Stimulated activated naive B cell treated with anti-CD40 and anti-IgM and Interleukin-4, amounts not matched to agents 10 μg/mL and 1 μg/mL and 100 μg/mL, for 72 hours (primary cell): ENCODE data around the gene SPEG.
A peak's percentile ranks its signal among the peaks of the same experiment; 100 is the strongest.

Experiments
- ATAC-seq, 2 donors: fragments of 150-1000 bp; cut with Tn5 transposase; replicated peaks; 2 replicates each; pipeline ENCODE4 v1.10.0; 2021; ENCODE audit warnings: moderate library complexity in 1 of 2
- DNase-seq: peaks from one replicate; pipeline ENCODE4 v3.0.0; 2021
- H3K27ac Mint-ChIP-seq: one replicate; pipeline ENCODE4 v1.8.0; 2022; ENCODE audit warnings: mild to moderate bottlenecking, mixed read lengths
- H3K27me3 Mint-ChIP-seq, 2 donors: one replicate each; pipeline ENCODE4 v1.8.0; 2022; ENCODE audit warnings: mixed read lengths in 2 of 2
- H3K36me3 Mint-ChIP-seq, 2 donors: one replicate each; pipeline ENCODE4 v1.8.0; 2022; ENCODE audit warnings: mixed read lengths in 2 of 2, mild to moderate bottlenecking in 1 of 2
- H3K4me1 Mint-ChIP-seq, 2 donors: one replicate each; pipeline ENCODE4 v1.8.0; 2022; ENCODE audit warnings: mixed read lengths in 2 of 2, mild to moderate bottlenecking in 1 of 2
- H3K4me3 Mint-ChIP-seq, 2 donors: one replicate each; pipeline ENCODE4 v1.8.0; 2022; ENCODE audit warnings: mild to moderate bottlenecking in 2 of 2, mixed read lengths in 2 of 2, moderate library complexity in 1 of 2
- H3K9me3 Mint-ChIP-seq, 2 donors: one replicate each; pipeline ENCODE4 v1.8.0; 2022; ENCODE audit warnings: mixed read lengths in 2 of 2, mild to moderate bottlenecking in 1 of 2

SPEG gene

DNA sequence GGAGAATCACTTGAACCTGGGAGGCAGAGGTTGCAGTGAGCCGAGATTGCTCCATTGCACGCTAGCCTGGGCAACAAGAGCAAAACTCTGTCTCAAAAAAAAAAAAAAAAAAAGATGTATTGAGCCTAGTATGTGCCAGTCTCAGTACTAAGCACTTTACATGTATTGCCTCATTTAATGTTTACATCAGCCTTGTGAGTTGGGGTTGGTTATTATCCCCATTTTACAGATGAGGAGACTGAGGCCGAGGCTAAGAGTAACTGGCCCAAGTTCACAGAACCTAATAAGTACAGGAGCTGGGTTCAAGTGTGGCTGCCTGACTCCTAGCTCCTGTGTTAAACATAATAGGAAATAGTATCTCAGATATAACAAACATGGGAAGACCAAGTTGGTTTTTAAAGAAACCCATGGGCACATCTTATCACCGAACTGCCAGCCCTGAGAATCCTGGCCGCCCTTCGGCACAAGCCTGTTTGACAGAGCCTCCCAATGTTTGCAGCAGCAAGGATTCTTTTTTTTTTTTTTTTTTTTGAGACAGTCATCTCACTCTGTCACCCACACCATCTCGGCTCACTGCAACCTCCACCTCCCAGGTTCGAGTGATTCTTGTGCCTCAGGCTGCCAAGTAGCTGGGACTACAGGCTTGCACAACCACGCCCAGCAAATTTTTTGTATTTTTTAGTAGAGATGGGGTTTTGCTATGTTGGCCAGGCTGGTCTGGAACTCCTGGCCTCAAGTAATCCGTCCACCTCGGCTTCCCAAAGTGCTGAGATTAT, 39.8 kb downstream of the SPEG start:
- Mint-ChIP-seq H3K9me3 (no peaks in the 10 kb centered on the region), H3K36me3 (no peaks in the 10 kb centered on the region), H3K27me3 (peaks cover 46 to 75% of the 10 kb centered on the region in 2 donors), H3K4me3 (no peak overlapping the region), H3K4me1 (peaks cover 6% of the 10 kb centered on the region in 2 donors), H3K27ac (no peak overlapping the region)
- DNase-seq (no peak), ATAC-seq (no peak)

DNA sequence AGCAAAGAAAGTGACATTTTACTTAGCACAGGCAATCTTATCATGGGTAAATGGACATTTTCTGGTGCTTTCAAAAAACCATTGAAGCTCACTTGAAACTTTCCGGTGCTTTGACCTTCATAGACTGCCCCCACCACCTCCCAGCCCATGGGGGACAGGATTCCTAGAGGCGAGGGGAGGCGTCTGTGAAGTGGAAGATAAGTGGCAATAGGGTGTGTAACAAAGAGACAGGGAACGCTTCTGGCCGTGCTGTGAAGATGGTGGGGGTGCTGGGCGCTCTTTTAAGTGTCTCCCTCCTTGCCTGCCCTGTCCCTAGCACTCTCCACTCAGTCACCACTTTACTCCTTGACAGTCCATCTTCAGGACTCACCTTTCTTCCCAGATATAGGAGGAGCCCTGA, 40.6 kb downstream of the SPEG start:
- H3K27ac Mint-ChIP-seq, result no peak overlapping the region

DNA sequence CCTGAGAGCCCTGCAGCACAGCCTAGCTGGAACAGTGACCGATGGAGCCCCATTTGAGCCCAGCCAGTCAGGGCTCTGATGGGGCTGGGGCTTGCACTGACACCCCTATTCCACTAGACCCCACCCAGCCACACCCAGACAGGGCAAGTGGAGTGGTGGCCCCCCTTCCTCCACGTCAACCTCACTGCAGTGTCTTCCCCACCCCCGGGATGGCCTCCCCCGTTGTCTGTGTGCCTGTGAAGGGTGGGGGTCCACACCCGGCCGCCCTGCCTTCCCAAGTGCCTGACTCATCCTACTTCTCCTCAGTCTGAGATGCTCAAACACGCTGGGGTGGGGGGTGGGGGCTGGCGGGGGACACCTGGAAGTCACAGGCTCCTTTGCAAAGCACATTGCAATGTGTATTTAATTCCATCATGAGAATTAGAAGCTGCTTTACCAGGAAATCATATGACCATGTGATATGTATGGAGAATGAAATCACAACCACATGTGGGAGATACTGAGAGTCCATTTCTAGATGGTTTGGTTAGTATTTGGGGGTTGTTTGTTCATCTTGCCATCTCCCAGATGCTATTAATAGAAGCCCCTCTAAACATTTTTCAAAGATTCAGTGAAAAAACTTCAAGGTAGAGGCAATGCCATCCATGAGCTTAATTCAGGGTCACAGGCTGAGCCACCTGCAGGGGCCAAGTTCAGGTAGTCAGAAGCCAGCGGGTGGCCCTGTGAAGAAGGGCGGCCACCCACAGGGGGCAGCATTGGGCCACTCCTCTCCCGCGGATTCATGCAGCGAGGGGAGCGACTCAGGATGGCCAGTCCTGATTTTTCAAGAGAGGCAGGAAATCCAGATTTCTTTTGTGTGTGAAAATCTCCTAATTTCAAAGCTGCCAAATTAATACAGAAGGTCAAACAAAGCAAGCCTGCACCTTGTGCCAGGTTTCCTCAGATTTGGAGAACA, 41.3 kb downstream of the SPEG start:
- peaks cover 4 to 6% of the 10 kb centered on the region in 2 donors for H3K4me1 Mint-ChIP-seq
- peak; percentile 66 to 70 for ATAC-seq
- H3K27me3 Mint-ChIP-seq, result peaks cover 57 to 81% of the 10 kb centered on the region in 2 donors
- H3K9me3 Mint-ChIP-seq, result no peaks in the 10 kb centered on the region
- no peak overlapping the region for H3K27ac Mint-ChIP-seq
- H3K36me3 Mint-ChIP-seq, result no peaks in the 10 kb centered on the region
- DNase-seq, result no peak
- no peak overlapping the region for H3K4me3 Mint-ChIP-seq

More for the DNA sequence above, 40.6 kb downstream of the SPEG start:
- DNase-seq, result no peak
- H3K27me3 Mint-ChIP-seq, result peaks cover 54 to 81% of the 10 kb centered on the region in 2 donors
- no peak overlapping the region for H3K4me3 Mint-ChIP-seq
- no peaks in the 10 kb centered on the region for H3K36me3 Mint-ChIP-seq
- H3K4me1 Mint-ChIP-seq, result peaks cover 4 to 6% of the 10 kb centered on the region in 2 donors
- ATAC-seq, result no peak
- no peaks in the 10 kb centered on the region for H3K9me3 Mint-ChIP-seq

DNA sequence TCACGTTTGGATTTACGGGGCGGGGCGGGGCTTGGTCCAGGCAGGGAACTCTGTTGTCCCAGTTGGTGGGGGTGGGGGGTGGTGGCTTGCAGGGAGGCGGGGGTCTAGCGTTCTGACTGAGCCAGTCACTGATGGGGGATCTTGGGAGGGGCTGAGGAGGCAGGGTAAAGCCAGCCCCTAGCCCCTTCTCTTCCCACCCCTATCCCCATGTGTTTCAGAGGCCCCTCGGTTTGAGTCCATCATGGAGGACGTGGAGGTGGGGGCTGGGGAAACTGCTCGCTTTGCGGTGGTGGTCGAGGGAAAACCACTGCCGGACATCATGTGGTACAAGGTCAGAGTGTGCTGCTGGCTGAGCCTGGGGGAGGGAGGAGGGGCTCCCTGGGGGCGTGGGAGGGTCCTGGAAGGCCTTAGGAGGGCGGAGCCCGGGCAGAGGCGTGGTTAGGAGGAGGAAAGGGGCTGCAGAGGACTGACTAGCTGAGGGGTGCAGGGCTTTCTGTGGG, 42.1 kb downstream of the SPEG start:
- Mint-ChIP-seq H3K4me1 (peaks cover 4 to 6% of the 10 kb centered on the region in 2 donors), H3K36me3 (no peaks in the 10 kb centered on the region), H3K27me3 (peaks cover 60 to 81% of the 10 kb centered on the region in 2 donors), H3K4me3 (no peak overlapping the region), H3K9me3 (no peaks in the 10 kb centered on the region), H3K27ac (no peak overlapping the region)
- no peak for DNase-seq
- no peak for ATAC-seq

DNA sequence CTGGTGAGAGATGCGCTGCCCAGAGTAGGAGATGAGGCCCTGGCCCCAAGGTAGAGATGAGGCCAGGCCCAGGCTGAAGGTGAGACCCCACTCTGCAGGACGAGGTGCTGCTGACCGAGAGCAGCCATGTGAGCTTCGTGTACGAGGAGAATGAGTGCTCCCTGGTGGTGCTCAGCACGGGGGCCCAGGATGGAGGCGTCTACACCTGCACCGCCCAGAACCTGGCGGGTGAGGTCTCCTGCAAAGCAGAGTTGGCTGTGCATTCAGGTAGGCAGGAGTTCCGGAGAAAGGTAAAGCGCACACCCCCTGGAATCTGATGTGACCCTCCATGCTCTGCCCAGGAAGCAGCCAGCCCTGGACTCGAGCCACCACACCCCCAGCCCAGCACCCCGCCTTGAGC, 42.5 kb downstream of the SPEG start:
- Mint-ChIP-seq H3K4me3 (no peak overlapping the region), H3K27me3 (peaks cover 65 to 81% of the 10 kb centered on the region in 2 donors), H3K36me3 (no peaks in the 10 kb centered on the region), H3K9me3 (no peaks in the 10 kb centered on the region), H3K27ac (no peak overlapping the region), H3K4me1 (peaks cover 4 to 6% of the 10 kb centered on the region in 2 donors)
- DNase-seq (no peak), ATAC-seq (no peak)

DNA sequence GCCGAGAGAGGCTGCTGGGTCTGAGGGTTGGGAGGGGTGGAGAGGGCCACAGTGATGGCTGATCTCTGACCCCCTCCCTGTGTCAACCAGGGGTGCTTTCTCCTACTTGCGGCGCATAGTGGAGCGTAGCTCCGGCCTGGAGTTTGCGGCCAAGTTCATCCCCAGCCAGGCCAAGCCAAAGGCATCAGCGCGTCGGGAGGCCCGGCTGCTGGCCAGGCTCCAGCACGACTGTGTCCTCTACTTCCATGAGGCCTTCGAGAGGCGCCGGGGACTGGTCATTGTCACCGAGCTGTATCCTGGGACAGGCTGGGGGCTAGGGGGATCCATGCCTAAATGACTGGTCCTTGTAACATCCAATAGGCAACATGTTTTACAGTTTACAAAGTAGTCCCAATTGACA, 43.2 kb downstream of the SPEG start:
- Mint-ChIP-seq H3K36me3 (no peaks in the 10 kb centered on the region), H3K4me1 (peaks cover 4 to 6% of the 10 kb centered on the region in 2 donors), H3K27me3 (peaks cover 71 to 81% of the 10 kb centered on the region in 2 donors), H3K4me3 (no peak overlapping the region), H3K9me3 (no peaks in the 10 kb centered on the region), H3K27ac (no peak overlapping the region)
- no peak for DNase-seq
- no peak for ATAC-seq

DNA sequence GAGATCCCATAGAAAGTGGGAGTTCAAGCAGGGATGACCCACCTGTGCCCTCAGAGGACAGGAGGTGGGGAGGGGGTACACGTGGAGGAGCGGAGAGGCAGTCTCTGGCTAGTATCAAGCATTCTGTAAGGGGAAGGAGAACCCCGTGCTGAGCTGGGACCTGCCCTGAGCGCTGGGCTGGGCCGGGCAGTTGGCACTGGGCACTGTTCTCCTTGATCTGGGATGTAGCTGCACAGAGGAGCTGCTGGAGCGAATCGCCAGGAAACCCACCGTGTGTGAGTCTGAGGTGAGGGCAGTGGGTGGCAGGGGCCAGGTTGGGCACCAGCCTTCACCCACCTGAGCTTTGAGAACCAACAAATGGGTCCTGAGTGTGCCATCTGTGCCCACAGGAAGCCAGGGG, 44.3 kb downstream of the SPEG start:
- DNase-seq (no peak), ATAC-seq (no peak)
- no peaks in the 10 kb centered on the region for H3K36me3 Mint-ChIP-seq
- peaks cover 65 to 76% of the 10 kb centered on the region in 2 donors for H3K27me3 Mint-ChIP-seq
- no peaks in the 10 kb centered on the region for H3K9me3 Mint-ChIP-seq
- no peak overlapping the region for H3K4me3 Mint-ChIP-seq
- peaks cover 6 to 8% of the 10 kb centered on the region in 2 donors for H3K4me1 Mint-ChIP-seq
- H3K27ac Mint-ChIP-seq, result no peak overlapping the region

DNA sequence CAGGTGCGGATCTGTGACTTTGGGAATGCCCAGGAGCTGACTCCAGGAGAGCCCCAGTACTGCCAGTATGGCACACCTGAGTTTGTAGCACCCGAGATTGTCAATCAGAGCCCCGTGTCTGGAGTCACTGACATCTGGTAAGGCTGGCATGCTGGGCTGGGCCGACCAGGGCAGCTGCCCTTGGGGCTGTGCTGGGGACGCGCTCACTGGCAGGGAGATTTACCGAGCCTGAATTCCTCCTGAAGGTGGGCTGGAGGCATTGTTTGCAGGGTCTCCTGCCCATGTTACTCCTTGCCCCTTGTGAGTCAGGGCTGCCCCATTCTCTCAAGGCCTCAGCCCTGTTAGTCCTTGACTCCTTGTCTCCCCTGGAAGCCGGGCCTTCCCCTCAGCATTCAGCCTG, 45.4 kb downstream of the SPEG start:
- no peak for ATAC-seq
- H3K9me3 Mint-ChIP-seq, result no peaks in the 10 kb centered on the region
- peaks cover 10 to 14% of the 10 kb centered on the region in 2 donors for H3K4me1 Mint-ChIP-seq
- H3K4me3 Mint-ChIP-seq, result no peak overlapping the region
- no peaks in the 10 kb centered on the region for H3K36me3 Mint-ChIP-seq
- peaks cover 67 to 84% of the 10 kb centered on the region in 2 donors for H3K27me3 Mint-ChIP-seq
- H3K27ac Mint-ChIP-seq, result no peak overlapping the region
- DNase-seq, result no peak

DNA sequence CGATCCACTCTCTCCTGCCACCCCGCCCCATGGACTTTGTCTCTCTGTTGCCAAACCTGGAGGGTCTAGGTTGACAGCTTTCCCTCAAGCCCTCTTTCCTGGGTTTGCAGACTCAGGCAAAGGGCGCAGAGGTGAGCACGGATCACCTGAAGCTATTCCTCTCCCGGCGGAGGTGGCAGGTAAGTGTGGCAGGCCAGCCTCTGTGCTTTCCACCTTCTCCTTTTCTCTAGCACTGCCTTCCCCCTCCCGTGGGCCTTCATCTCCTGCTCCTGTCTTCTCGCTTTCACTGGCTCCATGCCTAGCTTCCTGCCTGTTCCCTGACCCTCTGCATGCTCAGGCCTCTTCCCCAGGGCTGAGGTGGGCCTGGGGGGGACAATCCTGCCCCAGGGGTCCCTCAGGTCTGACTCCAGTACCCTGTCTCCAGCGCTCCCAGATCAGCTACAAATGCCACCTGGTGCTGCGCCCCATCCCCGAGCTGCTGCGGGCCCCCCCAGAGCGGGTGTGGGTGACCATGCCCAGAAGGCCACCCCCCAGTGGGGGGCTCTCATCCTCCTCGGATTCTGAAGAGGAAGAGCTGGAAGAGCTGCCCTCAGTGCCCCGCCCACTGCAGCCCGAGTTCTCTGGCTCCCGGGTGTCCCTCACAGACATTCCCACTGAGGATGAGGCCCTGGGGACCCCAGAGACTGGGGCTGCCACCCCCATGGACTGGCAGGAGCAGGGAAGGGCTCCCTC, 48.2 kb downstream of the SPEG start:
- peaks cover 6 to 9% of the 10 kb centered on the region in 2 donors for H3K4me1 Mint-ChIP-seq
- H3K27me3 Mint-ChIP-seq, result peaks cover 65 to 85% of the 10 kb centered on the region in 2 donors
- H3K4me3 Mint-ChIP-seq, result no peak overlapping the region
- no peak overlapping the region for H3K27ac Mint-ChIP-seq
- no peak for DNase-seq
- no peaks in the 10 kb centered on the region for H3K9me3 Mint-ChIP-seq
- ATAC-seq, result no peak
- no peaks in the 10 kb centered on the region for H3K36me3 Mint-ChIP-seq

DNA sequence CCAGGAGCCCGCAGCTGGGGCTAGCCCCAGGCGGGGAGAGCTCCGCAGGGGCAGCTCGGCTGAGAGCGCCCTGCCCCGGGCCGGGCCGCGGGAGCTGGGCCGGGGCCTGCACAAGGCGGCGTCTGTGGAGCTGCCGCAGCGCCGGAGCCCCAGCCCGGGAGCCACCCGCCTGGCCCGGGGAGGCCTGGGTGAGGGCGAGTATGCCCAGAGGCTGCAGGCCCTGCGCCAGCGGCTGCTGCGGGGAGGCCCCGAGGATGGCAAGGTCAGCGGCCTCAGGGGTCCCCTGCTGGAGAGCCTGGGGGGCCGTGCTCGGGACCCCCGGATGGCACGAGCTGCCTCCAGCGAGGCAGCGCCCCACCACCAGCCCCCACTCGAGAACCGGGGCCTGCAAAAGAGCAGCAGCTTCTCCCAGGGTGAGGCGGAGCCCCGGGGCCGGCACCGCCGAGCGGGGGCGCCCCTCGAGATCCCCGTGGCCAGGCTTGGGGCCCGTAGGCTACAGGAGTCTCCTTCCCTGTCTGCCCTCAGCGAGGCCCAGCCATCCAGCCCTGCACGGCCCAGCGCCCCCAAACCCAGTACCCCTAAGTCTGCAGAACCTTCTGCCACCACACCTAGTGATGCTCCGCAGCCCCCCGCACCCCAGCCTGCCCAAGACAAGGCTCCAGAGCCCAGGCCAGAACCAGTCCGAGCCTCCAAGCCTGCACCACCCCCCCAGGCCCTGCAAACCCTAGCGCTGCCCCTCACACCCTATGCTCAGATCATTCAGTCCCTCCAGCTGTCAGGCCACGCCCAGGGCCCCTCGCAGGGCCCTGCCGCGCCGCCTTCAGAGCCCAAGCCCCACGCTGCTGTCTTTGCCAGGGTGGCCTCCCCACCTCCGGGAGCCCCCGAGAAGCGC, 49.1 kb downstream of the SPEG start:
- DNase-seq, result no peak
- H3K27me3 Mint-ChIP-seq, result peaks cover 72 to 93% of the 10 kb centered on the region in 2 donors
- peaks cover 6 to 9% of the 10 kb centered on the region in 2 donors for H3K4me1 Mint-ChIP-seq
- peak overlapping the region; percentile 53 to 77 for H3K4me3 Mint-ChIP-seq
- no peaks in the 10 kb centered on the region for H3K9me3 Mint-ChIP-seq
- H3K27ac Mint-ChIP-seq, result no peak overlapping the region
- no peaks in the 10 kb centered on the region for H3K36me3 Mint-ChIP-seq
- ATAC-seq, result peak; percentile 29

DNA sequence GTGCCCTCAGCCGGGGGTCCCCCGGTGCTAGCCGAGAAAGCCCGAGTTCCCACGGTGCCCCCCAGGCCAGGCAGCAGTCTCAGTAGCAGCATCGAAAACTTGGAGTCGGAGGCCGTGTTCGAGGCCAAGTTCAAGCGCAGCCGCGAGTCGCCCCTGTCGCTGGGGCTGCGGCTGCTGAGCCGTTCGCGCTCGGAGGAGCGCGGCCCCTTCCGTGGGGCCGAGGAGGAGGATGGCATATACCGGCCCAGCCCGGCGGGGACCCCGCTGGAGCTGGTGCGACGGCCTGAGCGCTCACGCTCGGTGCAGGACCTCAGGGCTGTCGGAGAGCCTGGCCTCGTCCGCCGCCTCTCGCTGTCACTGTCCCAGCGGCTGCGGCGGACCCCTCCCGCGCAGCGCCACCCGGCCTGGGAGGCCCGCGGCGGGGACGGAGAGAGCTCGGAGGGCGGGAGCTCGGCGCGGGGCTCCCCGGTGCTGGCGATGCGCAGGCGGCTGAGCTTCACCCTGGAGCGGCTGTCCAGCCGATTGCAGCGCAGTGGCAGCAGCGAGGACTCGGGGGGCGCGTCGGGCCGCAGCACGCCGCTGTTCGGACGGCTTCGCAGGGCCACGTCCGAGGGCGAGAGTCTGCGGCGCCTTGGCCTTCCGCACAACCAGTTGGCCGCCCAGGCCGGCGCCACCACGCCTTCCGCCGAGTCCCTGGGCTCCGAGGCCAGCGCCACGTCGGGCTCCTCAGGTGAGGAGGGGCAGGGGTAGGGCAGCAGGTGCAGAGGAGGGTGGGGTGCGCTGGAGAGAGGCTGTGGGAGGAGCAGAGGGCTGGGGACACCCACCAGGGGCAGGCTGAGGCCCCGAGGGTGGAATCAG, 49.9 kb downstream of the SPEG start:
- Mint-ChIP-seq H3K9me3 (no peaks in the 10 kb centered on the region), H3K27ac (no peak overlapping the region), H3K36me3 (no peaks in the 10 kb centered on the region), H3K4me3 (peak overlapping the region; percentile 53 to 77), H3K27me3 (peaks cover 75 to 93% of the 10 kb centered on the region in 2 donors), H3K4me1 (peaks cover 6 to 9% of the 10 kb centered on the region in 2 donors)
- peak; percentile 12 to 39 for ATAC-seq
- no peak for DNase-seq

DNA sequence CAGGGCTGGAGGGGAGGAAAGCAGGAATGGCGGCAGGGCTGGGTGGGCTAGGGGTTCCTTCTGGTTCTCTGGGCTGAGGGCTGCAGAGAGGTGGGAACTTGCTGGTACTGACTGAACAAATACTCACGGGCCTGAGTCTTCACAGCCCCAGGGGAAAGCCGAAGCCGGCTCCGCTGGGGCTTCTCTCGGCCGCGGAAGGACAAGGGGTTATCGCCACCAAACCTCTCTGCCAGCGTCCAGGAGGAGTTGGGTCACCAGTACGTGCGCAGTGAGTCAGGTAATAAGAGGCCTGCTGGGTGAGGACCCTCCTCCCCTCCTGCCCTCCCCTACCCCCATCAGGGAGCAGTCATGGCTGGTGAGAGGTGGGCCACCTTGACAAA, 50.5 kb downstream of the SPEG start:
- no peaks in the 10 kb centered on the region for H3K36me3 Mint-ChIP-seq
- no peaks in the 10 kb centered on the region for H3K9me3 Mint-ChIP-seq
- ATAC-seq (no peak), DNase-seq (no peak)
- H3K27me3 Mint-ChIP-seq, result peaks cover 71 to 92% of the 10 kb centered on the region in 2 donors
- H3K27ac Mint-ChIP-seq, result no peak overlapping the region
- peaks cover 6 to 9% of the 10 kb centered on the region in 2 donors for H3K4me1 Mint-ChIP-seq
- H3K4me3 Mint-ChIP-seq, result no peak overlapping the region
